Neural progenitor cell (in vitro differentiated cells): ENCODE results near the gene PFDN1.

Experiments
- CTCF ChIP-seq: fragments of 200-600 bp; sonication (generic); IDR thresholded peaks from 2 replicates; pipeline ENCODE4 v1.5.1; 2017; ENCODE audit warnings: antibody characterized with exemption, mild to moderate bottlenecking
- EZH2 ChIP-seq: fragments of 200-600 bp; sonication (generic); IDR thresholded peaks from 2 replicates; pipeline ENCODE4 v1.6.1; 2017; ENCODE audit warnings: antibody characterized with exemption, mild to moderate bottlenecking, moderate library complexity
- EZH2phosphoT487 ChIP-seq: fragments of 200-600 bp; sonication (generic); IDR thresholded peaks from 2 replicates; pipeline ENCODE4 v1.6.1; 2017; ENCODE audit warnings: antibody characterized with exemption

- TF ChIP-seq EZH2phosphoT487 (no peak), CTCF (no peak), EZH2 (no peak)
These were observed 9.6 kb downstream of the PFDN1 start for GRCh38 chr5:140293091-140293848.
